MM.1S (cell line): ENCODE measurements around the gene MAPKAPK3.

Experiments used
- EZH2 ChIP-seq: fragments of 300-600 bp; sonication (generic); optimal IDR thresholded peaks from 2 replicates; pipeline ENCODE3; 2017; ENCODE audit warnings: low read depth, mild to moderate bottlenecking, antibody characterized with exemption, low read length, mixed read lengths
- EZH2phosphoT487 ChIP-seq: fragments of 300-600 bp; sonication (generic); IDR thresholded peaks from 2 replicates; pipeline ENCODE4 v1.6.1; 2018; ENCODE audit warnings: antibody characterized with exemption, low read length
- TF ChIP-seq, protein P1 (sequence below): fragments of 300-600 bp; sonication (generic); IDR thresholded peaks from 2 replicates; pipeline ENCODE4 v1.5.1; 2016; ENCODE audit warnings: antibody characterized with exemption, low read length, mixed read lengths

GRCh38 chr3:50673931-50674330, 57.0 kb downstream of the MAPKAPK3 start:
- TF ChIP-seq, protein P1, sequence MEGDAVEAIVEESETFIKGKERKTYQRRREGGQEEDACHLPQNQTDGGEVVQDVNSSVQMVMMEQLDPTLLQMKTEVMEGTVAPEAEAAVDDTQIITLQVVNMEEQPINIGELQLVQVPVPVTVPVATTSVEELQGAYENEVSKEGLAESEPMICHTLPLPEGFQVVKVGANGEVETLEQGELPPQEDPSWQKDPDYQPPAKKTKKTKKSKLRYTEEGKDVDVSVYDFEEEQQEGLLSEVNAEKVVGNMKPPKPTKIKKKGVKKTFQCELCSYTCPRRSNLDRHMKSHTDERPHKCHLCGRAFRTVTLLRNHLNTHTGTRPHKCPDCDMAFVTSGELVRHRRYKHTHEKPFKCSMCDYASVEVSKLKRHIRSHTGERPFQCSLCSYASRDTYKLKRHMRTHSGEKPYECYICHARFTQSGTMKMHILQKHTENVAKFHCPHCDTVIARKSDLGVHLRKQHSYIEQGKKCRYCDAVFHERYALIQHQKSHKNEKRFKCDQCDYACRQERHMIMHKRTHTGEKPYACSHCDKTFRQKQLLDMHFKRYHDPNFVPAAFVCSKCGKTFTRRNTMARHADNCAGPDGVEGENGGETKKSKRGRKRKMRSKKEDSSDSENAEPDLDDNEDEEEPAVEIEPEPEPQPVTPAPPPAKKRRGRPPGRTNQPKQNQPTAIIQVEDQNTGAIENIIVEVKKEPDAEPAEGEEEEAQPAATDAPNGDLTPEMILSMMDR, result no peak
- TF ChIP-seq EZH2 (no peak), EZH2phosphoT487 (no peak)
